Peyer's patch (tissue), 4 donors: ENCODE results near the gene GFOD1. TPM values are rescaled to one million over a fixed set of nuclear protein-coding genes. Genes with fewer than 3 reads are reported as not detected.

Experiments used
- DNase-seq, 3 donors: peaks; one replicate each; pipeline ENCODE4 v3.0.0-alpha.2; 2017 to 2019
- H3K27ac ChIP-seq, 4 donors: fragments of 200-600 bp; sonication (generic); one replicate each; pipeline ENCODE4 v1.5.1; 2016 to 2019
- H3K27me3 ChIP-seq, 2 donors: fragments of 200-600 bp; sonication (generic); one replicate each; pipeline ENCODE4 v1.5.1; 2019
- H3K36me3 ChIP-seq, 3 donors: fragments of 200-600 bp; sonication (generic); one replicate each; pipeline ENCODE4 v1.5.1; 2016 to 2019
- H3K4me1 ChIP-seq, 4 donors: fragments of 200-600 bp; sonication (generic); one replicate each; pipeline ENCODE4 v1.5.1; 2016 to 2019
- H3K4me3 ChIP-seq, 4 donors: fragments of 200-600 bp; sonication (generic); 1 replicate in 3 of 4; 2 replicates in 1 of 4; pipeline ENCODE4 v1.5.1; 2016 to 2019; ENCODE audit warnings: mild to moderate bottlenecking in 1 of 4
- H3K9me3 ChIP-seq, 4 donors: fragments of 200-600 bp; sonication (generic); one replicate each; pipeline ENCODE4 v1.5.1; 2016 to 2019; ENCODE audit warnings: mild to moderate bottlenecking in 1 of 4
- CTCF ChIP-seq, 6 experiments: fragments of 450-650 bp in 4 of 6; fragments of 200-600 bp in 2 of 6; sonication (generic) in 1 of 6; IDR thresholded peaks; one replicate each; pipeline ENCODE4 v1.5.1; 2017 to 2019; ENCODE audit warnings: antibody characterized with exemption in 6 of 6, mild to moderate bottlenecking in 3 of 6, moderate library complexity in 1 of 6
- POLR2A ChIP-seq, 2 donors: fragments of 450-650 bp; IDR thresholded peaks; one replicate each; pipeline ENCODE4 v1.5.1; 2017; ENCODE audit warnings: antibody characterized with exemption in 2 of 2, mild to moderate bottlenecking in 2 of 2, moderate library complexity in 2 of 2
- total RNA-seq, 4 donors: library from RNA; depleted of rRNA; stranded (reverse); fragments of >200 nt; gene quantifications; one replicate each; pipeline ENCODE4 v1.1.0, GENCODE V29; 2016

The GFOD1 gene
- total RNA-seq, 4 donors from 2014 or later: 10.7 to 24.2 (median 17.6) TPM

DNA sequence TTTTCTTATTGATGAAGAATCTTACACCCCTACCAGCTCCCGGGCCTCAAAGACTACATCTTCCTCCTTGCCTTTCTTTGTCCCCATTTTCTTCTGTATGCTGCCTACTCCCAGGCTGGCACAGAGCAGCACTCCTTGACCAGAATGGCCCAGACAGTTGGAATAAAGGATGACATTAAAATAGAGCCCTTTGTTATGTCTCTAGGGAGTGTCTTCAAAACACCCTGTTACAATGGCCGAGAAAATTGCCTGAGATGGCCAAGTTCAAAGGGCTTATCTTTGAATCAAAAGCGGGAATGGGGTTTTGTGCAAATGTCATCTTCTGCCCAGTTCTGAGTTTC, 80.1 kb downstream of the GFOD1 start:
- DNase-seq: no peak
- Histone ChIP-seq H3K4me3 (no peak overlapping the region), H3K27me3 (no peaks in the 10 kb centered on the region), H3K4me1 (peaks cover 0 to 9% (median 0%) of the 10 kb centered on the region in 4 donors), H3K9me3 (no peaks in the 10 kb centered on the region), H3K27ac (peak overlapping the region in 3 of 4 donors; percentile 7 to 55 (median 37)), H3K36me3 (no peaks in the 10 kb centered on the region)
- no peak for TF ChIP-seq POLR2A (IDR thresholded peaks at IDR 0.05)
- TF ChIP-seq CTCF (IDR thresholded peaks at IDR 0.05): no peak

DNA sequence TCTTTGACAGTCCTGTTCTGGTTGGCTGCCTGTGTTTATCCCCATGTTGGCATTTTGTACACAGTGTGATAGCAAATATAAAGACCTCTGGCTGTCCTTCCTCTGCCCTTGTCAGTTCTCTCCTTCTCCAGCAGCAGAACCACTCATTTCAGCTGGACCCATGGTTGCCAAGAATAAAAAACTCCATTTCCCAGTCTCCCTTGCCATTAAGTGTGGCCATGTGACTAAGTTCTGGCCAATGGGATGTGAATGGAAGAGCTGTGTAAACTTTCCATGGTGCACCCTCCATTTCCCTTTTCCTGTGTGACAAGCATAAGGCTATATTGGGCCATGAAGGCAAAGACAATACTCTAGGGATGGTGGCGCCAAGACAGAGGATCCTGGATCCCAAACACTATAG, 80.6 kb downstream of the GFOD1 start:
- Histone ChIP-seq H3K4me3 (no peak overlapping the region), H3K9me3 (no peaks in the 10 kb centered on the region), H3K27me3 (no peaks in the 10 kb centered on the region), H3K36me3 (no peaks in the 10 kb centered on the region), H3K27ac (peak overlapping the region in 3 of 4 donors; percentile 7 to 55 (median 37)), H3K4me1 (peaks cover 0 to 9% (median 0%) of the 10 kb centered on the region in 4 donors)
- no peak for TF ChIP-seq CTCF (IDR thresholded peaks at IDR 0.05)
- no peak for DNase-seq

- TF ChIP-seq POLR2A (IDR thresholded peaks at IDR 0.05) (no peak), CTCF (IDR thresholded peaks at IDR 0.05) (no peak)
- peak overlapping the region in 3 of 4 donors; percentile 26 to 55 (median 37) for H3K27ac ChIP-seq
- H3K9me3 ChIP-seq: no peaks in the 10 kb centered on the region
Observed at GRCh38 chr6:13405961-13406477, 81.4 kb downstream of the GFOD1 start.

DNA sequence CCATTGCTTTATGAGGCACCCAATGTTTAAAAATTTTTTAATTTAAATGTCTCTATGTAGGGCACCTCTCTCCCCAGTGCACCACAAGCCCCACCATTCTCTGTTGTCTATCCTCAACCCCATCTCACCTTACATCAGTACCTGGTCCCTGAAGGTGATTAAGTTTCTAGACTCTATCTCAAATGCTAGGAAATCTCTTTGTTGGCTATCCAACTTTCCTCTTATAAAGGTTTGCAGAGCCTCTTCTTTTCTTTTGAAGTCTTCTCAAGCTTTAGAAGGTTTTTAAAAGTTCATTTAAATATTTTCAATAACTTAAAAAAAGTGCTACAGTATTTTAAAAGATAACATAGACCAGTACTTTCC, 82.5 kb downstream of the GFOD1 start:
- no peaks in the 10 kb centered on the region for H3K36me3 ChIP-seq
- no peak for TF ChIP-seq POLR2A (IDR thresholded peaks at IDR 0.05)
- no peak for TF ChIP-seq CTCF (IDR thresholded peaks at IDR 0.05)
- no peaks in the 10 kb centered on the region for H3K9me3 ChIP-seq
- H3K27ac ChIP-seq: peak overlapping the region in 1 of 4 donors; percentile 55
- H3K4me3 ChIP-seq: no peak overlapping the region
- DNase-seq: no peak
- peaks cover 0 to 9% (median 0%) of the 10 kb centered on the region in 4 donors for H3K4me1 ChIP-seq
- no peaks in the 10 kb centered on the region for H3K27me3 ChIP-seq

More at GRCh38 chr6:13405961-13406477, 81.4 kb downstream of the GFOD1 start:
- H3K36me3 ChIP-seq: no peaks in the 10 kb centered on the region
- peaks cover 0 to 9% (median 0%) of the 10 kb centered on the region in 4 donors for H3K4me1 ChIP-seq
- no peak for DNase-seq
- no peak overlapping the region for H3K4me3 ChIP-seq
- no peaks in the 10 kb centered on the region for H3K27me3 ChIP-seq

- H3K27ac ChIP-seq: no peak overlapping the region
- no peak for DNase-seq
- TF ChIP-seq CTCF (IDR thresholded peaks at IDR 0.05) (no peak), POLR2A (IDR thresholded peaks at IDR 0.05) (no peak)
- H3K27me3 ChIP-seq: no peaks in the 10 kb centered on the region
- no peaks in the 10 kb centered on the region for H3K9me3 ChIP-seq
- H3K4me3 ChIP-seq: no peak overlapping the region
- no peaks in the 10 kb centered on the region for H3K36me3 ChIP-seq
- peaks cover 0 to 9% (median 0%) of the 10 kb centered on the region in 4 donors for H3K4me1 ChIP-seq
Observed at GRCh38 chr6:13404228-13404891, 83.0 kb downstream of the GFOD1 start.
